Muscle of arm (tissue), 12 donors: ENCODE measurements around the gene EVX2. TPM values are rescaled to one million over a fixed set of nuclear protein-coding genes. Genes with fewer than 3 reads are reported as not detected.

Experiments used
- DNase-seq: peaks from one replicate; pipeline ENCODE4 v3.0.0-alpha.2; 2013
- polyA plus RNA-seq, 12 donors: library from polyadenylated mRNA; unstranded; fragments of 120-200 nt; gene quantifications; one replicate each; pipeline ENCODE4 v1.2.1, GENCODE V29; 2013; ENCODE audit not compliant: insufficient read length in 12 of 12

Gene EVX2
- polyA plus RNA-seq, 12 donors = 0.04 TPM; not detected in 10

DNA sequence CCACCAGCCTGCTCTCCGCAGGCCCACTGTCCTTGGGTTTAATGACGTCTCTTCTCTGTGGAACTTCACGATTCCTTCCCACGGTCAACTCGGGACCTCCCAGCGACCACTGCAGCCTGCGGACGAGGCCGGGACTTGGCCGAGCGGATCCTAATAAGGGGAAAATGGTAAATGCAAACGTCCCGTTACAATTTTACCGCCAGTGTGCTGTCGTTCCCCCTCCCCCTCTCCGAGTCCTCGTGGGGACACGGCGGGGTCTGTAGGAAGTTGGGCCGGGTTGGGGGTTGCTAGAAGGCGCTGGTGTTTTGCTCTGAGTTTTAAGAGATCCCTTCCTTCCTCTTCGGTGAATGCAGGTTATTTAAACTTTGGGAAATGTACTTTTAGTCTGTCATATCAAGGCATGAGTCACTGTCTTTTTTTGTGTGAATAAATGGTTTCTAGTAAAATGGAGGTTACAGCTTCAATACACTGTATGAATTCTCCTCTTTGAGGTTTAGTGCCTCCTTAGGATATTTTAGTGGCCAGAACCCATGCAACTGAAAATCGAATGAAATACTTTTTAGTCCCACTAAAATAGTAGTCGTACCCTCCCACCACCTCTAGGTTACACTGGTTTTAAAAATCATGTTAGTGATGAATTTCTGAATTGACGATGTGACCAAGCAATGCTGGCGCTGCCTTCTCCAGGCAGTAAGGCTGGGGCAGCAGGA lies 25.6 kb upstream of the EVX2 start:
- DNase-seq = no peak

DNA sequence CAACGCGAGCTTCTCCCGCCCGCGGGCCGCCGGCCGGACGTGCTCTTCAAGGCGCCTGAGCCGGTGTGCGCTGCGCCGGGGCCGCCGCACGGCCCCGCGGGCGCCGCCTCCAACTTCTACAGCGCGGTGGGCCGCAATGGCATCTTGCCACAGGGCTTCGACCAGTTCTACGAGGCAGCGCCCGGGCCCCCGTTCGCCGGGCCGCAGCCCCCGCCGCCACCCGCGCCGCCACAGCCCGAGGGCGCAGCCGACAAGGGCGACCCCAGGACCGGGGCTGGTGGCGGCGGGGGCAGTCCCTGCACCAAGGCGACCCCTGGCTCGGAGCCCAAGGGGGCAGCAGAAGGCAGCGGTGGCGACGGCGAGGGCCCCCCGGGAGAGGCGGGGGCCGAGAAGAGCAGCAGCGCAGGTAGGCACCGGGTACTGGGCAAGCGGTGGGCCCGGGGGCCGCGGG lies 24.0 kb upstream of the EVX2 start:
- DNase-seq = no peak

DNA sequence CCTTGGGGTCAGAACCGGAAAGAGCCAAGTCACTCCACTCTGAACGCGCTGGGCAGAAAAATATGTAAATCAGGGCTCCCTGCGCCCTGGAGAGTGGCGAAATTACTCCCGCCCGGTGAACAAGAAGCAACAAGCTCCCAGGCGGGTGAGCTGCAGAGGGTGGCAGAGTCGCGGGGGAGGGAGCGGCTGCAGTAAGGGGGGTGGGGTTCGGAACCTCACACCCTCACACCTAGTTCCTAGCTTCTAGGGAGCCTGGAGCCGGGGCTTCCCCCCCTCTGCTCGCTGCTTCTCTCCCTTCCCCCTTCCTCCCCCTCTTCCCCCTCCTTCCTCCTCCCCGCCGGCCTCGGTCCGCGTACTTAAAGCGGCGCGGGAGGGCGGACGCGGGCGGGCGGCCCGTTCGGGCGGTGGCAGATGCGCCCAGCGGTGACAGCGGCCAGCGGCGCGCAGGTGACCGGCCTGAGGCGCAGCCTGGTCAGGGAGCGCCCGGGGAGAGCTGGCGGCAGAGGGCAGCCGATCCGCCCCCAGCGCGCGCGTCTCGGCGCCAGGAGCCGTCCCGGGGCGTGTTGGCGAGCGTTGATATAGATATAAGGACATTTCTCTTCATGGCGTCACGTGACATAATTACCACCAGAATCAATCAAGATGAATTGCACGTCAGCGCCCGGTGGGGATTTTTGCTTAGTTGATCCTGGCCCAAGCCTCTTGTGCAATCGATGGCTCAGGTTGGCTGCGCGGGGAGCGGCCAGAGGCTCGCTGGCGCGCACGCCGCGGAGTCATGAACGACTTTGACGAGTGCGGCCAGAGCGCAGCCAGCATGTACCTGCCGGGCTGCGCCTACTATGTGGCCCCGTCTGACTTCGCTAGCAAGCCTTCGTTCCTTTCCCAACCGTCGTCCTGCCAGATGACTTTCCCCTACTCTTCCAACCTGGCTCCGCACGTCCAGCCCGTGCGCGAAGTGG lies 23.1 kb upstream of the EVX2 start, which contains the start of gene HOXD11:
HOXD11 (plus strand) TSS at position 700 of the 959 bp plus-strand sequence; CDS start at position 776, 76 bp downstream.
- no peak for DNase-seq

DNA sequence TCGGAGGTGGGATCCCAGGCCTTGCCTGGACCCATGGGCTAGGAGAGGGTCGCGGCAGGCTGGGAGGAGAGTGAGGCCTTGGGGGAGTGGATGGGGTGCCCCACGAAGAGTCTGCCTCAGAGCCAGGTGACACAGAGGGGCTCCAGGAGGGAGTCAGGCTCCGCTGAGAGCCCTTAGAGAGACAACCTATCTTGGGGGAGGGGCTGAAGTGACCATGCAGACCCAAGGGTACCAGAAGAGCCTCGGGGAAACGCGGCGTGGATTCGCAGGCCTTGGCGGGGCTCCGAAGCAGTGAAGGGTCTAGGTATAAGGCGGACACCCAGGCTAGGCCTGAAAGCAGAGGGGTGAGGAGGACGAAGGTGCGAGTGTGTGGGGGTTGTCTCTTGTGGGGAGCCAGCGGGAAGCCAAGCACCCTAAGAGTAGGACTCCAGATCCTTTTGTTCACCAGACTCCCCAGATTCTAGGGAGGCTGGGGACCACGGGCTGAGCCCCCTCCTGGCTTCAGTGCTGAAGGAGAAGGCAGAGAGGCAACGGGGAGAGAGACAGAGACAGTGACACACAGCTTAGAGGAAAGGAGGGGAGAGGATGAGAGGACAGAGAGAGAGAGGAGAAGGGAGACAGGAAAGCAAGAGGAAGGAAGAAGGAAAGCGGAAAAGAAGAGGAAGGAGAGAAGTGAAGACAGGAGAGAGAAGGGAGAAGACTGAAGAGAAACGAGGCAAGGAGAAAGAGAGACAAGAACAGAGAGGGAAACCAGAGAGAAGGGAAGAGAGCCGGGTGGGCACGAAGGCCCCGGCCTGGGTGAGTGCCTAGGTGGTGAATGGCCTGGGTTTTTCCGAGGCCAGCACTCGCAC lies 22.2 kb upstream of the EVX2 start:
- no peak for DNase-seq

DNA sequence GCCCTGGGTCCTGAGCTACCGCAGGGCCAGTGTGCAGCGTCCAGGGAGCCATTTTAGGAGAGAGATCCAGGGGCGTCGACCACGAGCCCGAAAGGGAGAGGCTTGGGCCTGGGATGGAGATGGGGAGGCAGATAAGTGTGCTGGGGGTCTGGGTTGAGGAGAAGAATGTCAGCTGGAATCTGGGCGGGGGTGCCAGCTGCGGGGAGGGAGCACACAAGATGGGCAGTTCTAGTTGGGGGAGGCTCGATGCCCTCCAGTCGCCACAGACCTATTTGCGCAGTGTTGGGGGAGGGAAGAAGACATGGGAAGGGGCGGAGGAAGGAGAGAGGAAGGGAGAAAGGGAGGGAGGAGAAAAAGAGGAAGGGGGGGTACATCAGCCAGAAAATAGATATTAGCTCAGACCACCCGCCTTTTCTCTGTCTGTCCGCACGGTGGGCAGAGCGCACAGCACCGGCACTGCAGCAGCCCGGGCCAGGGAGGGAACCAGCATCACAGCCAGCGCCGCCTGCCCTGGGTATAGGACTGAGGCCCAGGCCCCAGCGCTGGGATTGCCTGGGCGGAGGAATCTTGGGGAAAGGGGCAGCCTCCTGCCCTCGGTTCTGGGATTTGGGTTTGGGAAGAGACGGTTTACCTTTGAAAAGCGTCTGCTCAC lies 21.4 kb upstream of the EVX2 start:
- no peak for DNase-seq

DNA sequence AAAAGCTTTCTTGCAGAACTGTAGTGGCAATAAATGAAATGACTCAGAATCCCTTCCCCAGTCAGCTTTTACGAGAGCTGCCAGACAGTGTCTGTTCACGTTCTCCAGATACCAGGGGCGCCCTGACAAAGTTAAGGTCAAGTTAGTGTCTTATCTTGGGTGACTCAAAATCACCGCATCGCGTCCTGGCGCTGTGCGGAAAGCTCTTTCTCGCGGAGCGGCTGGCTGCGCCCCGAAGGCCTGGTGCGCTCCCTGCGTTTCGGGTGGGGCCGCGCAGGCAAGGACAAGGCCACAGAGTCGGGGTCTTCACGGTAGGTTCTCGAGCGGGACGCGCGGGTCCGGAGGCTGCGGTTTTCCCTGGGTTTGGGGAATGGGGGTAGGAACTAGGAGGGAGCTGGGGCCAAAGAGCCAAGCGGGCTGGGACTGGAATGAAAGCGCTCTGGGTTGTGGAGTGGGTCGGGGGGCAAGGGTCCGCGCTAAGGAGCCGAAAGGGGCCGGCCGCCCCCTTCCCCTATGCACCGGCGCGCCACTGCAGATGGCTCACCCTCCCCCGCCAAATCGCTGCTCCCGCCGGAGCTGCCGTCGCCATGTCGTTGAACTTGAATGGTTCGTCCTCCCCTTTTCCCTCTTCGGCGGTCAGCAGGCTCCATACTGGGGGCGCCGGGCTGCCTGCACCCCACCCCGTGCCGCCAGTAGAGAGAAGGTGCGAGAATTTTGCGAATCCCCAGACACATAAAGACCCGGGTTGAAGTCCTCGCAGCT lies 20.7 kb upstream of the EVX2 start:
- DNase-seq = no peak

DNA sequence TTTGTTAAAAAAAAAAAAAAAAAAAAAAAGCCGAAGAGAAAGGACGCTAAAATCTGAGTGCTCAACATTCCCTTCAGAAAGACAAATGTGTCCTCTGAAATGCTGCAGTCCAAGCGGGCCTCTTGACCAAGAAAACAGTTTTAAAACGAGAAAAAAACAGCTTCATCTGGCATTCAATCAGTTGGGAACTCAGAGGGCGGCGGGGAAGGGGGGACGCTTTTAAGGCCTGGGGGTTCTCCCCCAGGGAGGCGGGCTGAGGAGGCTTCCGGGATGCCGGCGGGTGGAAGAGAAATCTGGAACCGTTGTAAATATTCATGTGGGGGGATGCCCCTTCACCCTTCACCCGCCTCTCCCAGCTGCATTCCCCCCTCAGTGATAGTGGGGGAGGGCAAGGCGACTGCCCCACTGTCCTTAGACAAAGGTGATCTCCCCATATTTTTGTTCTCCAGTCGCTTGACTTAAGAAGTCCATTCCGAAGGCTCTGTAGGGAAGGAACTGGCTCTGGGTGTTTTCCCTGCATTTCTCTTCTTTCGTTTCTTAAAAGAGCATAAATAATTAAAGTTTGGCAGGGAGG lies 20.1 kb upstream of the EVX2 start:
- DNase-seq = no peak

GRCh38 chr2:176103194-176103593 lies 19.4 kb upstream of the EVX2 start:
- no peak for DNase-seq

DNA sequence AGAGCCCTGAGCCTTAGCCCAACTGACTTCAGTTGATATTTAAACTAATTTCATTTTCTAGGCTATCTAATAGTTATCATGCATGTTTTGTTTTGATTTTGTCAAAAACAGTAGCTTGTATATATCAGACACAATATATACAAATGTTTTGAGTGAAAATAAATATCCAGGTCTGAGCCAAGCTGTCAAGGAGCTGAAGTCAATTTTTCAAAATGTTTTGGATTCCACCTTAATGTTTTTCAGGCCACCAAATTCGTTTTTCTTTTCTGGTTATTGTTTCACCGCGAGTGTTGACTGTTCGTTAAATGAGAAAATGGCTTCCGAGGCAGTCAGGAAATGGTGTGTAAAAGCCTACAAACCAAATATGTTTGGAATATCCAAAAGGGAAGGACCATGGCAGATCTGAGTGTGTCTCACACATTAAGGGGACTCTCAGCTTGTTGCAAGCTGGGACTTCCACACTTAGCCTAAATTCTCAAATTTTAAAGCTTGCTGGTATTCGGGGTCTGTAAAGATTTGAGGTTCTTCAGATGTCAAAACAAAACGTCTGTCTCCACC lies 18.6 kb upstream of the EVX2 start:
- no peak for DNase-seq

DNA sequence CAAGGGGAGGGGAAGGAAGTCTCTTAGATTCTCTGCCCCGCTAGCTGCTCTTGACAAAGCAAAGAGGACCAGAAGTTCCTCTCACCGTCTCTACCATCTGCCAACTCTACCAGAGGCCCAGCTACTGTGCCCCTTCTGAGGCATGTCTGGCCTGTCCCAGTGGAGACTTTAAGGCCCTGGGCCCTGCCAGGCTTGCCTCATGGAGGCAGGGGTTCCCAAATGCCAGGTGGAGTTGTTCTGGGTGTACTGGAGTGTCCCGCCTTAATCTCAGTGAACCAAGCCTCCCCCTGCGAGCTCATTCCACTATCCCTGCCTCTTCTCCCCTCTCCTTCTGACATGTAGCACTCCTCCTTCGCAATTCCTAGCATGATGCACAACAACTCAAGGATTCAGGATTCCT lies 18.1 kb upstream of the EVX2 start:
- DNase-seq = no peak

GRCh38 chr2:176101216-176101830 lies 17.6 kb upstream of the EVX2 start:
- no peak for DNase-seq

DNA sequence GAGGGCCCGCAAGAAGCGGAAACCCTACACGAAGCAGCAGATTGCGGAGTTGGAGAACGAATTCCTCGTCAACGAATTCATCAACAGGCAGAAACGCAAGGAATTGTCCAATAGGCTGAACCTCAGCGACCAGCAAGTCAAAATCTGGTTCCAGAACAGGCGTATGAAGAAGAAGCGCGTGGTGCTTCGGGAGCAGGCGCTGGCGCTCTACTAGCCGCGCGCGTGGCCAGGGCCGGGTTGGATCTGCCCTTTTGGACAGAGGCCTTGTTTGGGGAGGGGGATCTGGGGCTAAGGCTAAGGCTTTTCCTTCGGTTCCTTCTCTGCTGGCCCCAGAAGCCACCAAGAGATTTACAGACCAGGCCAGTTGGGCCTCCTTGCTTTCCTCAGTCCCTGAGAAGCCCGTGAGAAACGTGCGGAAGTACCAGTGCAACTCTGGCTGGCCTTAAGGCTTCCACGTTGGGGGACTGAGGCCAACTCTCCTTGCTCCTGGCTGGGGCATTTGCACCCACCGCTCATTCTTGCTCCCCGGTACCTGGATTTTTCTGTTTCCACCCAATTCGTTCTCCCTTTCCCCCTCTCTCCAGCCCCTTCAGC lies 16.9 kb upstream of the EVX2 start:
- no peak for DNase-seq

DNA sequence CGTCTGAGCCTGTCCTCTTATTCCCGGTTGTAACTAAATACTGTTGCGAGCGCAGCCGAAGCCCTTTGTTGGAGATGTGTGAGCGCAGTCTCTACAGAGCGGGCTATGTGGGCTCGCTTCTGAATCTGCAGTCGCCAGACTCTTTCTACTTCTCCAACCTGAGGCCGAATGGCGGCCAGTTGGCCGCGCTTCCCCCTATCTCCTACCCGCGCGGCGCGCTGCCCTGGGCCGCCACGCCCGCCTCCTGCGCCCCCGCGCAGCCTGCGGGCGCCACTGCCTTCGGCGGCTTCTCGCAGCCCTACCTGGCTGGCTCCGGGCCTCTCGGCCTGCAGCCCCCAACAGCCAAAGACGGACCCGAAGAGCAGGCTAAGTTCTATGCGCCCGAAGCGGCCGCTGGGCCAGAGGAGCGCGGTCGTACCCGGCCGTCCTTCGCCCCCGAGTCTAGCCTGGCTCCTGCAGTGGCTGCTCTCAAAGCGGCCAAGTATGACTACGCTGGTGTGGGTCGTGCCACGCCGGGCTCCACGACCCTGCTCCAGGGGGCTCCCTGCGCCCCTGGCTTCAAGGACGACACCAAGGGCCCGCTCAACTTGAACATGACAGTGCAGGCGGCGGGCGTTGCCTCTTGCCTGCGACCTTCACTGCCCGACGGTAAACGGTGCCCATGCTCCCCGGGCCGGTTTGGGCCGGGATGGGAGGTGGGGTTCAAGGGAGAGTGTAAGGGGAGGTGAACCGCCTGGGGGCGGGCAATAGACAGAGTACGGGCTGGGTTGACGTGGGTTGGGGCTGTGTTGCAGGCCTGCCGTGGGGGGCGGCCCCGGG lies 16.2 kb upstream of the EVX2 start, which contains the start of gene HOXD12:
HOXD12 (plus strand) TSS at position 68 of the 819 bp plus-strand sequence; CDS start at position 75, 7 bp downstream.
- DNase-seq = no peak

GRCh38 chr2:176099159-176099727 lies 15.5 kb upstream of the EVX2 start:
- no peak for DNase-seq

DNA sequence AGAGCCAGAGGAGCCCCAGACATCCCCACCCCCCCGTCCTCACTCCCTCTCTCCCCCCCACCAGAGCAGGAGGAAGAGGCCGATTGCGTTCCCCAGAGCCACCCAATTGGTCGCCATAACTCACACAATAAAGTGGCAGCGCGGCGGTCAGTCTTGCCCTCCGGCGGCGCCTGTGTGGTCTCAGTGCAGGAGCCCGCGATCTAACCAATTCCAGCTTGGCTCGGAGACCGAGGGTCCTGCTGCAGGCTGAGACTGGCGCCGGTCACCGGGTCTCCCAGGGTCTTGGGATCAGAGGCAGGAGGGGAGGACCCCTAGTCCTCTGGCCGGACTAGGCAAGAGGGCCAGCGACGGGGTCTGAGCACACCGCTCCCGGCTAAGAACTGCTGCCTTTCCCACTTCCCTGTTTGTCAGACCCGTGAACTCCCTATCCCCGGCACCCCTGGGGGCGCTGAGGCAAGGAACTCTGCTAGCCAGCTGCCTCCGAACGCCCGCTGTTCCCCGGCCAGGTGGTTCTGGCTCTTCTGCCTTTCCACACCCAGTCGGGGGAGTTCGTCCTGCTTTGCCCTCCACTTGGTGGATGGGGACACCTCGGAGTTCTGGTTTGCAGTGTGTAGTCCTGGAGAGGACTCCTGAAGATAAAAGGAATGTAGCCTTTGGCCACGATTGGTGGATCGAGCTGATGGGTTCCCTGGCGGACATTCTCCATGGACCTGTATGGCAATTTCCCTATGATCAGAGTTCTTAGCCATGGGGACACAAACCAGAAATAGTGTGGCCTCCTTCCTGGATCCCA lies 14.8 kb upstream of the EVX2 start:
- DNase-seq = no peak

GRCh38 chr2:176097820-176098365 lies 14.1 kb upstream of the EVX2 start:
- no peak for DNase-seq
